Nephron (organoid): ENCODE results near the gene HYAL2.
A peak's percentile ranks its signal among the peaks of the same experiment; 100 is the strongest.

ENCODE experiments used
- H3K27ac Mint-ChIP-seq, 3 experiments: 2 replicates each; pipeline ENCODE4 v1.8.0; 2020; ENCODE audit warnings: mixed read lengths in 3 of 3, mild to moderate bottlenecking in 2 of 3, moderate library complexity in 1 of 3
- H3K27me3 Mint-ChIP-seq: 2 replicates; pipeline ENCODE4 v1.8.0; 2021; ENCODE audit warnings: low read depth, mild to moderate bottlenecking, moderate library complexity, mixed read lengths
- H3K36me3 Mint-ChIP-seq: 2 replicates; pipeline ENCODE4 v1.8.0; 2020; ENCODE audit warnings: low read depth, mixed read lengths
- H3K4me1 Mint-ChIP-seq: 2 replicates; pipeline ENCODE4 v1.8.0; 2020; ENCODE audit warnings: mixed read lengths
- H3K4me3 Mint-ChIP-seq, 3 experiments: 2 replicates each; pipeline ENCODE4 v1.8.0; 2020; ENCODE audit warnings: mild to moderate bottlenecking in 3 of 3, mixed read lengths in 3 of 3, moderate library complexity in 2 of 3
- H3K9me3 Mint-ChIP-seq: 2 replicates; pipeline ENCODE4 v1.8.0; 2020; ENCODE audit warnings: mixed read lengths
- TF ChIP-seq, protein P1 (sequence below), 3 experiments: fragments of 200-600 bp; sonication (generic); IDR thresholded peaks; one replicate each; pipeline ENCODE4 v1.5.0; 2021; ENCODE audit warnings: antibody characterized with exemption in 3 of 3; ENCODE audit not compliant: unreplicated experiment in 3 of 3

The HYAL2 gene

DNA sequence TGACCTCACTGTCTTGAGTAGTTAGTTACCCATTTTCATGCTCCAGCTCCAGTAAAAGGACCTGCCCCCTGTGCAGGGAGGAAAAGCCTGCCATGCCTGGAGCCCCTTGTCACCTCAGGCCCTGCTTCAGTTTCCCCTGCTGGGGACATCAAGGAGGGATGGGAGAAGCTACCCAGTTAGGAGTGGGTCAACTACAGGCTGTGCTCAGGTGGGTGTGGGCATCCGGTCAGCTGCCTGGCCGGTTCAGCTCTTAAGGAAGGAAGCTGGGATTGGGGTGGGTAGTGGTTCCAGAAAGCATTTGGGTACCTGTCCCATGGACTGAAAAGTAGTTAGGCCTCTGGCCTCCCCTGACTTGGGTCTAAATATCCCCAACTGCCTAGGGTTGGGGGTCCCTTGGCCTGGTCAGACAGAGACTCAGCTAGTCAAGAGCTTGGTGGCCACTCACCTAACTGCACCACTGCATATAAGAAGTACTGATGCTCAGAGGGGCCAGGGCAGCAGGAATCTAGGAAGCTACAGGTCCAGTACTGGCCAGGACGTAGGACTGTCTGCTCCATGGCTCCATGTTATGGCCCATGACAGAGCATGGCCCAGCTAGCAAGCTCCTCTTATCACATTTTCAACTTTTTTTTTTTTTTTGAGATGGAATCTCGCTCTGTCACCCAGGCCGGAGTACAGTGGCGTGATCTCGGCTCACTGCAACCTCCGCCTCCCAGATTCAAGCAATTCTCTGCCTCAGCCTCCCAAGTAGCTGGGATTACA lies 43.1 kb downstream of the HYAL2 start:
- Mint-ChIP-seq H3K36me3 (peaks cover 3% of the 10 kb centered on the region), H3K9me3 (no peaks in the 10 kb centered on the region), H3K4me3 (no peak overlapping the region), H3K27me3 (peaks cover 12% of the 10 kb centered on the region), H3K4me1 (peaks cover 11% of the 10 kb centered on the region), H3K27ac (no peak overlapping the region)
- TF ChIP-seq, protein P1, sequence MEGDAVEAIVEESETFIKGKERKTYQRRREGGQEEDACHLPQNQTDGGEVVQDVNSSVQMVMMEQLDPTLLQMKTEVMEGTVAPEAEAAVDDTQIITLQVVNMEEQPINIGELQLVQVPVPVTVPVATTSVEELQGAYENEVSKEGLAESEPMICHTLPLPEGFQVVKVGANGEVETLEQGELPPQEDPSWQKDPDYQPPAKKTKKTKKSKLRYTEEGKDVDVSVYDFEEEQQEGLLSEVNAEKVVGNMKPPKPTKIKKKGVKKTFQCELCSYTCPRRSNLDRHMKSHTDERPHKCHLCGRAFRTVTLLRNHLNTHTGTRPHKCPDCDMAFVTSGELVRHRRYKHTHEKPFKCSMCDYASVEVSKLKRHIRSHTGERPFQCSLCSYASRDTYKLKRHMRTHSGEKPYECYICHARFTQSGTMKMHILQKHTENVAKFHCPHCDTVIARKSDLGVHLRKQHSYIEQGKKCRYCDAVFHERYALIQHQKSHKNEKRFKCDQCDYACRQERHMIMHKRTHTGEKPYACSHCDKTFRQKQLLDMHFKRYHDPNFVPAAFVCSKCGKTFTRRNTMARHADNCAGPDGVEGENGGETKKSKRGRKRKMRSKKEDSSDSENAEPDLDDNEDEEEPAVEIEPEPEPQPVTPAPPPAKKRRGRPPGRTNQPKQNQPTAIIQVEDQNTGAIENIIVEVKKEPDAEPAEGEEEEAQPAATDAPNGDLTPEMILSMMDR (IDR thresholded peaks at IDR 0.05; ENCODE audit: unreplicated experiment in 3 of 3), result no peak

DNA sequence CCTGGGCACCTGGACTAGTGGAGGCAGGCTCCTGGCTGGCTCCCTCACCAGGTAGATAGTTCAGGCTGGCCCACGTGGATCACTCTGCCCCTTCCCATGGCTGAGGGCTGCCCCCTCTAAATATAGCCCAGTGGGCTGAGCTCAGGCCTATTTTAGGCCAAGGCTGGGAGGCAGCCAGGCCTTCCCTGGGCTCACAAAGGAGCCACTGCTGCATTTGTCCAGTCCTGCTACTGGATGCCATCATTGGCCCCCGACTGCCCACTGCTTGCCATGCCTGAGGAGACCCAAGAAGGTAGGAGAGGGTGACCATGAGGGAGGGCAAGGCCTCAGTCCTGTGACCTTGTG lies 43.7 kb downstream of the HYAL2 start, which contains the start of gene LSMEM2:
Gene LSMEM2 (plus strand): TSS at position 208 of the 345 bp plus-strand sequence. CDS start 27 bp downstream, at position 235.
- Mint-ChIP-seq H3K4me1 (peaks cover 16% of the 10 kb centered on the region), H3K27me3 (peaks cover 18% of the 10 kb centered on the region), H3K27ac (peak within 1 kb of the TSS in 2 of 3 experiments; percentile 13 to 30), H3K4me3 (no peak within 1 kb of the TSS), H3K36me3 (peaks cover 3% of the 10 kb centered on the region), H3K9me3 (no peaks in the 10 kb centered on the region)
- TF ChIP-seq, protein P1 (IDR thresholded peaks at IDR 0.05; ENCODE audit: unreplicated experiment in 3 of 3), result no peak

DNA sequence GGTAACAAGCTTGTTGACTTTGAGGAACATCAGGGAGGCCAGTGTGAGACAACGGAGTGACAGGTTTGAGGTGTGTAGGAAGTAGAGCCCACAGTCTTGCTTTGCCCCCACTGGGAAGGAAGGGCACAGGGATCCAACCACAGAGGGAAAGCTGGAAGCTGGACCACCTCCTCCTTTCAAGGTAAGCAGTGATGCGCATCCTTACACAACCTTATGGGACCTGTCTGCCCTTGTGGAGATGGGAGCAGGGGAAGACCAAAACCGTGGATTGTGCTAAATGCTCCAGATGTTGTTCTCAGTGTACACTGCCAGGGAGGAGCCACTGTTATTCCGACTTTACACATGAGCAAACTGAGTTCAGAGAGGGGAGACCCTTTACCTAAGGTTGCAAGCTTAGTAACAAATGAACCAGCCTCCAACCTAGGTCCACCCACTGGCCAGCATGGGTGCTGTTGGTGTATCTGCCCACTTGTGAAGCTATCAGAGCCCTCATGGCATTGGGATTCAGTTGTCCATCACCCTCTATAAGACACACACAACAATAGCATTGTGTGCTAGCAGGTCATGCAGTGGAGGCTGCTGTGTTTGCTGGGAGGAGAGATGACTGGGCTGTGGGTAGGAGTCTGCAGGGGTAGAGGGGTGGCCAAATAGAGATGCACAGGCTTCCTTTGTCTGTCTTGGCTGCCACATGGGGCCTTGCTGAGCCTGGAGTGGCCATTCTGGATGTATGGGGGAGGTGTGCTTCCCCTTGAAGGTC lies 44.2 kb downstream of the HYAL2 start:
- Mint-ChIP-seq H3K9me3 (no peaks in the 10 kb centered on the region), H3K27ac (peak overlapping the region in 2 of 3 experiments; percentile 13 to 30), H3K4me1 (peaks cover 16% of the 10 kb centered on the region), H3K36me3 (peaks cover 3% of the 10 kb centered on the region), H3K27me3 (peaks cover 19% of the 10 kb centered on the region), H3K4me3 (no peak overlapping the region)
- TF ChIP-seq, protein P1 (IDR thresholded peaks at IDR 0.05; ENCODE audit: unreplicated experiment in 3 of 3), result no peak

DNA sequence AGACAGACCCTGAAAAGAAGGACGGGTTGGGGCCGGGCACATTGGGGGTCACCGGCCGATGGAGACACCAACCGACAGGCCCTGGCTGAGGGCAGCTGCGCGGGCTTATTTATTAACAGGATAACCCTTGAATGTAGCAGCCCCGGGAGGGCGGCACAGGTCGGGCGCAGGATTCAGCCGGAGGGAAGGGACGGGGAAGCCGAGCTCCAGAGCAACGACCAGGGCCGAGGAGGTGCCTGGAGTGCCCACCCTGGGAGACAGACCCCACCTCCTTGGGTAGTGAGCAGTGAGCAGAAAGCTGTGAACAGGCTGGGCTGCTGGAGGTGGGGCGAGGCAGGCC lies 45.8 kb downstream of the HYAL2 start:
- H3K4me1 Mint-ChIP-seq, result peaks cover 24% of the 10 kb centered on the region
- no peak overlapping the region for H3K27ac Mint-ChIP-seq
- H3K36me3 Mint-ChIP-seq, result peaks cover 7% of the 10 kb centered on the region

DNA sequence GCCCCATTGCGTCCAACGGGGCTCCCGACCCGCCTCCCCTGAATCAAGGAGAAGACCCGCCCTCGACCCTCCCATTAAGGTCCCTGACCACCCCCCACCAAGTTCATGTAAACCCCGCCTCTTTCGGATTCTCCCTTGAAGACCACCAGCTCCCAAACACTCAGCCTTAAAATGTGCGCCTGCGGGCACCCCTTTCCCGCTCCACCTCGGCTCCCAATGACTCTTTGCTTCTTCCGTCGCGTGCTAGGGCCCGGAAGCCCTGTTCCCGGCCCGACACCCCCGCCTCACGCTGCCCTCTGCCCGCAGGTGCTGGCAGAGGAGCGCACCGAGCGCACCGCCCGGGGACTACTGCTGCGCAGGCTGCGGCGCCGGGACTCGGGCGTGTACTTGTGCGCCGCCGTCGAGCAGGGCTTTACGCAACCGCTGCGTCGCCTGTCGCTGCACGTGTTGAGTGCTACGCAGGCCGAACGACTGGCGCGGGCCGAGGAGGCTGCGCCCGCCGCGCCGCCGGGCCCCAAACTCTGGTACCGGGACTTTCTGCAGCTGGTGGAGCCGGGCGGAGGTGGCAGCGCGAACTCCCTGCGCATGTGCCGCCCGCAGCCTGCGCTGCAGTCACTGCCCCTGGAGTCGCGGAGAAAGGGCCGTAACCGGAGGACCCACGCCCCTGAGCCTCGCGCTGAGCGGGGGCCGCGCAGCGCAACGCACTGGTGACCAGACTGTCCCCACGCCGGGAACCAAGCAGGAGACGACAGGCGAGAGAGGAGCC lies 46.4 kb downstream of the HYAL2 start:
- peaks cover 29% of the 10 kb centered on the region for H3K4me1 Mint-ChIP-seq
- TF ChIP-seq, protein P1 (IDR thresholded peaks at IDR 0.05; ENCODE audit: unreplicated experiment in 3 of 3), result no peak
- H3K9me3 Mint-ChIP-seq, result no peaks in the 10 kb centered on the region
- peaks cover 7% of the 10 kb centered on the region for H3K36me3 Mint-ChIP-seq
- H3K4me3 Mint-ChIP-seq, result no peak overlapping the region
- H3K27ac Mint-ChIP-seq, result no peak overlapping the region
- H3K27me3 Mint-ChIP-seq, result peaks cover 28% of the 10 kb centered on the region

More for the DNA sequence above, 45.8 kb downstream of the HYAL2 start:
- Mint-ChIP-seq H3K27me3 (peaks cover 25% of the 10 kb centered on the region), H3K9me3 (no peaks in the 10 kb centered on the region), H3K4me3 (no peak overlapping the region)
- TF ChIP-seq, protein P1 (IDR thresholded peaks at IDR 0.05; ENCODE audit: unreplicated experiment in 3 of 3), result no peak
